HepG2 (cell line): ENCODE results near the gene DDIAS. TPM values are rescaled to one million over a fixed set of nuclear protein-coding genes. Genes with fewer than 3 reads are reported as not detected.

Experiments
- ARHGAP35 ChIP-seq: sonication (generic); formaldehyde crosslinking; IDR thresholded peaks from 2 replicates; pipeline ENCODE4 v1.9.0; 2022; ENCODE audit warnings: mild to moderate bottlenecking, inconsistent platforms, moderate library complexity, missing genetic modification reagents, borderline replicate concordance
- BORCS8-MEF2B ChIP-seq: sonication (generic); formaldehyde crosslinking; IDR thresholded peaks from 2 replicates; pipeline ENCODE4 v1.8.0; 2022; ENCODE audit warnings: mild to moderate bottlenecking, missing genetic modification reagents
- CHCHD3 ChIP-seq: sonication (generic); formaldehyde crosslinking; IDR thresholded peaks from 2 replicates; pipeline ENCODE4 v1.8.0; 2022; ENCODE audit warnings: mild to moderate bottlenecking, missing genetic modification reagents, moderate library complexity
- HDAC2 ChIP-seq: sonication (generic); formaldehyde crosslinking; IDR thresholded peaks from 2 replicates; pipeline ENCODE4 v1.4.0; 2020; ENCODE audit warnings: missing genetic modification reagents
- HMG20A ChIP-seq: IDR thresholded peaks from 2 replicates; pipeline ENCODE4 v1.6.1; 2016; ENCODE audit warnings: borderline replicate concordance
- JUNB ChIP-seq: sonication (generic); formaldehyde crosslinking; IDR thresholded peaks from 2 replicates; pipeline ENCODE4 v1.8.0; 2022; ENCODE audit warnings: missing genetic modification reagents, mild to moderate bottlenecking, borderline replicate concordance
- MATR3 ChIP-seq: sonication (generic); formaldehyde crosslinking; IDR thresholded peaks from 2 replicates; pipeline ENCODE4 v1.4.0; 2020; ENCODE audit warnings: missing genetic modification reagents
- MAX ChIP-seq: IDR thresholded peaks from 2 replicates; pipeline ENCODE4 v1.6.1; 2012; ENCODE audit warnings: inconsistent platforms
- MBD4 ChIP-seq: IDR thresholded peaks from 2 replicates; pipeline ENCODE4 v1.6.1; 2012; ENCODE audit warnings: low read length, inconsistent platforms, borderline replicate concordance
- POLR2G ChIP-seq: fragments of 200-400 bp; formaldehyde crosslinking; IDR thresholded peaks from 2 replicates; pipeline ENCODE4 v1.6.1; 2018; ENCODE audit warnings: mild to moderate bottlenecking, low read depth, low read length, moderate library complexity
- SKIL ChIP-seq: sonication (generic); formaldehyde crosslinking; IDR thresholded peaks from 2 replicates; pipeline ENCODE4 v1.8.0; 2022; ENCODE audit warnings: missing genetic modification reagents, mild to moderate bottlenecking, moderate library complexity, borderline replicate concordance
- TEAD3 ChIP-seq: optimal IDR thresholded peaks from 2 replicates; pipeline ENCODE3; 2016; ENCODE audit warnings: borderline replicate concordance
- TOPORS ChIP-seq: sonication (generic); formaldehyde crosslinking; IDR thresholded peaks from 2 replicates; pipeline ENCODE4 v1.8.0; 2023; ENCODE audit warnings: mild to moderate bottlenecking, missing genetic modification reagents
- ZNF256 ChIP-seq: sonication (generic); formaldehyde crosslinking; conservative IDR thresholded peaks from 2 replicates; pipeline ENCODE4 v1.4.0; 2020; ENCODE audit warnings: missing genetic modification reagents
- ZNF567 ChIP-seq: sonication (generic); formaldehyde crosslinking; IDR thresholded peaks from 2 replicates; pipeline ENCODE4 v1.8.1; 2023; ENCODE audit warnings: mild to moderate bottlenecking, missing genetic modification reagents, borderline replicate concordance
- ZNF83 ChIP-seq: sonication (generic); formaldehyde crosslinking; IDR thresholded peaks from 2 replicates; pipeline ENCODE4 v1.4.0; 2020; ENCODE audit warnings: missing genetic modification reagents, mild to moderate bottlenecking, borderline replicate concordance
- polyA plus RNA-seq, 8 experiments: library from polyadenylated mRNA; depleted of rRNA in 3 of 8; stranded (reverse) in 7 of 8; unstranded in 1 of 8; fragments of >200 nt; fragmentation: Illumina TruSeq in 4 of 8; extraction: Trizol in 4 of 8; gene quantifications; 2 replicates each; pipeline versions ENCODE4 v1.2.1 to v1.2.3, GENCODE V29; 2011 to 2016; ENCODE audit warnings: low read depth in 4 of 8, missing spikeins in 1 of 8, mixed read lengths in 1 of 8; ENCODE audit not compliant: insufficient read depth in 1 of 8
- total RNA-seq, 5 experiments: library from RNA; depleted of rRNA; stranded (reverse); fragments of >200 nt; fragmentation: Illumina TruSeq; extraction: Trizol; gene quantifications; 2 replicates each; pipeline ENCODE4 v1.2.3, GENCODE V29; 2016; ENCODE audit warnings: low read depth in 1 of 5
- TF ChIP-seq, protein P1 (sequence below): sonication (generic); formaldehyde crosslinking; IDR thresholded peaks from 2 replicates; pipeline ENCODE4 v1.5.1; 2020; ENCODE audit warnings: missing genetic modification reagents, mild to moderate bottlenecking, borderline replicate concordance
- TF ChIP-seq, protein P2 (sequence below): IDR thresholded peaks from 2 replicates; pipeline ENCODE4 v1.4.0; 2020; ENCODE audit warnings: mild to moderate bottlenecking, missing genetic modification reagents

DDIAS gene
- total and polyA plus RNA-seq, 2 of the 13 experiments (the other 11 are each of a cell fraction or from before 2014, with no cell fraction given), result 3.5 to 13.0 TPM

- TF ChIP-seq JUNB (CRISPR knock-in tag), result no peak
- TF ChIP-seq ARHGAP35 (CRISPR knock-in tag), result peak; percentile 94
- no peak for TF ChIP-seq HMG20A (CRISPR knock-in tag)
- no peak for TF ChIP-seq MATR3 (CRISPR knock-in tag)
- TF ChIP-seq TEAD3 (CRISPR knock-in tag), result peak; percentile 6
- TF ChIP-seq, protein P1, sequence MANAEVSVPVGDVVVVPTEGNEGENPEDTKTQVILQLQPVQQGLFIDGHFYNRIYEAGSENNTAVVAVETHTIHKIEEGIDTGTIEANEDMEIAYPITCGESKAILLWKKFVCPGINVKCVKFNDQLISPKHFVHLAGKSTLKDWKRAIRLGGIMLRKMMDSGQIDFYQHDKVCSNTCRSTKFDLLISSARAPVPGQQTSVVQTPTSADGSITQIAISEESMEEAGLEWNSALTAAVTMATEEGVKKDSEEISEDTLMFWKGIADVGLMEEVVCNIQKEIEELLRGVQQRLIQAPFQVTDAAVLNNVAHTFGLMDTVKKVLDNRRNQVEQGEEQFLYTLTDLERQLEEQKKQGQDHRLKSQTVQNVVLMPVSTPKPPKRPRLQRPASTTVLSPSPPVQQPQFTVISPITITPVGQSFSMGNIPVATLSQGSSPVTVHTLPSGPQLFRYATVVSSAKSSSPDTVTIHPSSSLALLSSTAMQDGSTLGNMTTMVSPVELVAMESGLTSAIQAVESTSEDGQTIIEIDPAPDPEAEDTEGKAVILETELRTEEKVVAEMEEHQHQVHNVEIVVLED (CRISPR knock-in tag), result peak; percentile 61
- TF ChIP-seq POLR2G, result peak; percentile 89
- TF ChIP-seq, protein P2, sequence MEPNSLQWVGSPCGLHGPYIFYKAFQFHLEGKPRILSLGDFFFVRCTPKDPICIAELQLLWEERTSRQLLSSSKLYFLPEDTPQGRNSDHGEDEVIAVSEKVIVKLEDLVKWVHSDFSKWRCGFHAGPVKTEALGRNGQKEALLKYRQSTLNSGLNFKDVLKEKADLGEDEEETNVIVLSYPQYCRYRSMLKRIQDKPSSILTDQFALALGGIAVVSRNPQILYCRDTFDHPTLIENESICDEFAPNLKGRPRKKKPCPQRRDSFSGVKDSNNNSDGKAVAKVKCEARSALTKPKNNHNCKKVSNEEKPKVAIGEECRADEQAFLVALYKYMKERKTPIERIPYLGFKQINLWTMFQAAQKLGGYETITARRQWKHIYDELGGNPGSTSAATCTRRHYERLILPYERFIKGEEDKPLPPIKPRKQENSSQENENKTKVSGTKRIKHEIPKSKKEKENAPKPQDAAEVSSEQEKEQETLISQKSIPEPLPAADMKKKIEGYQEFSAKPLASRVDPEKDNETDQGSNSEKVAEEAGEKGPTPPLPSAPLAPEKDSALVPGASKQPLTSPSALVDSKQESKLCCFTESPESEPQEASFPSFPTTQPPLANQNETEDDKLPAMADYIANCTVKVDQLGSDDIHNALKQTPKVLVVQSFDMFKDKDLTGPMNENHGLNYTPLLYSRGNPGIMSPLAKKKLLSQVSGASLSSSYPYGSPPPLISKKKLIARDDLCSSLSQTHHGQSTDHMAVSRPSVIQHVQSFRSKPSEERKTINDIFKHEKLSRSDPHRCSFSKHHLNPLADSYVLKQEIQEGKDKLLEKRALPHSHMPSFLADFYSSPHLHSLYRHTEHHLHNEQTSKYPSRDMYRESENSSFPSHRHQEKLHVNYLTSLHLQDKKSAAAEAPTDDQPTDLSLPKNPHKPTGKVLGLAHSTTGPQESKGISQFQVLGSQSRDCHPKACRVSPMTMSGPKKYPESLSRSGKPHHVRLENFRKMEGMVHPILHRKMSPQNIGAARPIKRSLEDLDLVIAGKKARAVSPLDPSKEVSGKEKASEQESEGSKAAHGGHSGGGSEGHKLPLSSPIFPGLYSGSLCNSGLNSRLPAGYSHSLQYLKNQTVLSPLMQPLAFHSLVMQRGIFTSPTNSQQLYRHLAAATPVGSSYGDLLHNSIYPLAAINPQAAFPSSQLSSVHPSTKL (CRISPR knock-in tag), result peak; percentile 22; the same call in 1 of the 2 replicates
- TF ChIP-seq TOPORS (CRISPR knock-in tag), result no peak
- TF ChIP-seq HDAC2 (CRISPR knock-in tag), result peak; percentile 47
- TF ChIP-seq MAX, result no peak; the same call in 1 of the 2 replicates
- no peak for TF ChIP-seq SKIL (CRISPR knock-in tag)
- TF ChIP-seq CHCHD3 (CRISPR knock-in tag), result no peak
- TF ChIP-seq ZNF256, result 0 out of 2 replicates have a peak, but pooled peaks have one; percentile 30
- peak; percentile 81 for TF ChIP-seq BORCS8-MEF2B (CRISPR knock-in tag)
- no peak for TF ChIP-seq ZNF83 (CRISPR knock-in tag)
- no peak; the same call in 1 of the 2 replicates for TF ChIP-seq ZNF567 (CRISPR knock-in tag)
- no peak for TF ChIP-seq MBD4
Measured at GRCh38 chr11:82900277-82901164, 1.0 kb upstream of the DDIAS start, which contains the start of gene PRCP (continued).
